ENCODE measurements around the gene IDI1.

GRCh38 chr10:1045415-1045814, 3.5 kb downstream of the IDI1 start:
- TF ChIP-seq CTCF (IDR thresholded peaks at IDR 0.05) (no peak), POLR2A (IDR thresholded peaks at IDR 0.05) (no peak)
